22Rv1 (cell line): ENCODE measurements around the gene NMNAT2.

ENCODE experiments used
- H3K27ac ChIP-seq: fragments of 450-650 bp; 2 replicates; pipeline ENCODE4 v1.5.1; 2017
- ZFX ChIP-seq: fragments of 450-650 bp; IDR thresholded peaks from 2 replicates; pipeline ENCODE4 v1.6.1; 2017; ENCODE audit warnings: antibody characterized with exemption, borderline replicate concordance
- TF ChIP-seq, protein P1 (sequence below): fragments of 450-650 bp; IDR thresholded peaks from 2 replicates; pipeline ENCODE4 v1.5.1; 2017; ENCODE audit warnings: mild to moderate bottlenecking

NMNAT2 gene

DNA sequence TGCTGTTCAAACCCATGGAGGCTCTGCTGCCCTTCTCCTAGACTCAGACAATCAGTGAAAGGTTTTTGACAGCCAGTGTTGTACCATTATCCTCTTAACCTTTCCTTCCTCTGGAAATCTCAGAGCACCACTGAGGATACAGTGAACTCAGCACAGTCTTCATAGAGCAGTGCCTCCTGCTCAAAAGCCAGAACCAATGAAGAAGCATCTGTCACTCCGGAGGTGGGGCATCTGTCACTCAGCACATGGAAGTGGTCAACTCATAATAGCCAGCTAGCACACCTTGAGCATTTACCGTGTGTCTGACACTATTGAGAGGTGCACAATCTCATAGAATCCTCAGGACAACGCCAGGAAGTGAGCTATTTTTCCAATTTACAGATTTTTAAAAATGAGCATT is 62.4 kb downstream of the NMNAT2 start:
- no peak overlapping the region for H3K27ac ChIP-seq
- TF ChIP-seq ZFX = no peak
- TF ChIP-seq, protein P1, sequence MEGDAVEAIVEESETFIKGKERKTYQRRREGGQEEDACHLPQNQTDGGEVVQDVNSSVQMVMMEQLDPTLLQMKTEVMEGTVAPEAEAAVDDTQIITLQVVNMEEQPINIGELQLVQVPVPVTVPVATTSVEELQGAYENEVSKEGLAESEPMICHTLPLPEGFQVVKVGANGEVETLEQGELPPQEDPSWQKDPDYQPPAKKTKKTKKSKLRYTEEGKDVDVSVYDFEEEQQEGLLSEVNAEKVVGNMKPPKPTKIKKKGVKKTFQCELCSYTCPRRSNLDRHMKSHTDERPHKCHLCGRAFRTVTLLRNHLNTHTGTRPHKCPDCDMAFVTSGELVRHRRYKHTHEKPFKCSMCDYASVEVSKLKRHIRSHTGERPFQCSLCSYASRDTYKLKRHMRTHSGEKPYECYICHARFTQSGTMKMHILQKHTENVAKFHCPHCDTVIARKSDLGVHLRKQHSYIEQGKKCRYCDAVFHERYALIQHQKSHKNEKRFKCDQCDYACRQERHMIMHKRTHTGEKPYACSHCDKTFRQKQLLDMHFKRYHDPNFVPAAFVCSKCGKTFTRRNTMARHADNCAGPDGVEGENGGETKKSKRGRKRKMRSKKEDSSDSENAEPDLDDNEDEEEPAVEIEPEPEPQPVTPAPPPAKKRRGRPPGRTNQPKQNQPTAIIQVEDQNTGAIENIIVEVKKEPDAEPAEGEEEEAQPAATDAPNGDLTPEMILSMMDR = no peak

DNA sequence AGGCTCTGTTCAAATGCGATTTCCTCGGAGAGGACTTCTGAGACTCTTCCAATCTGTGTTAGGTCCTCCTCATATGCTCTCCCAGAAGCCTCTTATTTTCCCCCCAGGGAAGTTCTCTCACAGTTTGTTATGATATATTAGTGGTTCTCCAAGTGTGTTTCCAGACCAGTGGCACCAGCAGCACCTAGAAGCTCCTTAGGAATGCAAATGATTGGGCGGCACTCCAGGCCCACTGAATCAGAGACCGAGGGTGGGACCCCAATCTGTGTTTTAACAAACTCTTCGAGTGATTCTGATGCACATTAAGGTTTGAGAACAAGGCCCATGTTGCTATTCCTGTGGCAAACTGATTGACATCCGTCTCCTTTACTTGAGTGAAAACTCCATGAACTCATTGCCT is 63.0 kb downstream of the NMNAT2 start:
- TF ChIP-seq, protein P1 = no peak
- H3K27ac ChIP-seq = no peak overlapping the region

DNA sequence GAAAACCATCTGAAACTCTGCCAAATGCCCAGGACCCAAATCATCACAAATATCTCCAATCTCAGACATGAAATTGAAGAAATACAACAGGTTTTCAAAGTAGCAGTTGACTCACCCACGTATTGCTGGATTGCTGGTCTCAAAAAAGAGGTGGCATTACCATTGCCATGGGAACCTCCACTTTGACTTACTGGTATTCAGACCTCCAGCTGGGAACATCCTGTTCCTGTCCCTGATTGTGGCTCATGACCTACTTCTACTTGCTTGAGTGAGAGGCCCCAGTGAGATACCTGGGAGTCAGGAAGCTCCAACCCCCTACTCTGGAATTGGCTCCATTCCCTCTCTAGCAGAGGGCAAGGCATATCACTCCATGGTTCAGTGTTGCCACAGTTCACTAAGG is 64.6 kb downstream of the NMNAT2 start:
- TF ChIP-seq, protein P1 = no peak
- no peak for TF ChIP-seq ZFX
- no peak overlapping the region for H3K27ac ChIP-seq

DNA sequence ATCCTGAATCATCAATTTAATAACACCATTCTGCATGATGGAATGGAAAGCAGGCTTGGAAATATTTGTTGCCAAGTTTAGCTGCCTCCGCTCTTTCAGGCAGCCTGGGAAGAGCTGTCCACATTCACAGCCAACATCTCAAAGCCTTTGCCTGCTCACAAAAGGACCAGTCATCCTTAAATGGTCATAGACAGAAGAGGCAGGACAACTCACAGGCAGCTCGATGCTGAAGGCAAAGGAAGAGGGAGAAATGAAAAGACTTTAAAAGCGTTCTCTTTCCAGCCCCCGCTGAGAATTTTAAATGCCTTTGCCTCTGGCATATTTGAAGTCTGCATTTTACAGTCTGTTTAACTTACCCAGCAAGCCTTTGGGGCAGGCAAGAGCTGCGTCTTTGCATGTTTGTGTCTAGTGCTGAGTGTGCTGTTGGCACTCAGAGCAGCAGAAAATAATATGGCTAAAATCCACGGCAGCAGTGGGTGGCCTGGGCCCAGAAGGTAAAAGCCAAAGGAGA is 68.9 kb downstream of the NMNAT2 start:
- H3K27ac ChIP-seq = peak overlapping the region; percentile 80
- TF ChIP-seq, protein P1 = no peak
- TF ChIP-seq ZFX = no peak

DNA sequence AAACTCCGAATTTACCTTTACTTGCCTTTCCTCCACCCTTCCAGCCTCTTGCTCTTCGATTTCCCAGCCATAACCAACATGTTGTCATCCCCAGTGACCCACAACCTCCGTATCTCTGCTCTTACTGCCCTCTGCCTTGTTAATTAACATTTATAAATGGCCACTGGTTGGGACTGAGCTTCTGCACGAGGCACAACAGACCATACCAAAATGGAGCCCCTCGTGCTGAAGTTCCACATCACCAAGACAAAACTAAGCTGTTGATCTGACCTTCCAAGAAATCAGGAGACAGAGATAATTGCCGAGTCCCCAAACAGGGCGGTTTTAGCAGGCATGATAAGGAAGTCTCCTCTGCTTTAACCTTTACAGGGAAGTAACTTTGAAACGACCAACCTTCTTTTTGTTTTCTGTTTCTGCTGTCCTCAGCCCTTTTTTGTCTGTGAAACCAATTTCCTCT is 71.9 kb downstream of the NMNAT2 start:
- TF ChIP-seq ZFX = no peak
- TF ChIP-seq, protein P1 = no peak
- no peak overlapping the region for H3K27ac ChIP-seq

DNA sequence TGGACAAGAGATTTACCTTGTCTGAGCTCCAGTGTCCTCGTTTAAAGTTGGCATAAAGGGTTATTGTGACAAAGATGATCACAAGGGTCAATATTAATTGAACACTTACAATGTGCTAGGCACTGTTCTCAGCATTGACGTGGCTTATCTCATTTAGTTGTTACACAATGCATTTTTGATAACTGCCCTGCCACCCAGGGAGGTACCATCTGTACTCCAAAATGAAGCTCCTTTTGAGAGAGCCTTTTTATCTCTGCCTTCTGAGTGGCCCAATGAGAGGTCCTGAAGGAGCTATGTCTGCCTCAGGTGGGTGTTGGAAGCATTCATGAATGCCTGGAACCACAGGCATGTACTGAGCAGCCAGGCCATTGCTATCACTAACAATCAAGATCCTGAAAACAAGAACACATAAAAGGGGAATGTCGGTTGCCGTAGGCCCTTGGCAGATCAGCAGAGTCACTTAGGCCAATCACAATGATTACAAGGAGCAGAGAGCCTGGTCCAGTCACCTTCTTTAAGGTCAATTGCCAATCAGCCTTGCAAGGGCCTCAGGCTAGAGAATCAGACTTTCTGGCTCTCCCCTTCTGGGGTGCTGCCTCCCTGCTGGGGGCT is 78.5 kb downstream of the NMNAT2 start:
- no peak for TF ChIP-seq ZFX
- TF ChIP-seq, protein P1 = no peak

DNA sequence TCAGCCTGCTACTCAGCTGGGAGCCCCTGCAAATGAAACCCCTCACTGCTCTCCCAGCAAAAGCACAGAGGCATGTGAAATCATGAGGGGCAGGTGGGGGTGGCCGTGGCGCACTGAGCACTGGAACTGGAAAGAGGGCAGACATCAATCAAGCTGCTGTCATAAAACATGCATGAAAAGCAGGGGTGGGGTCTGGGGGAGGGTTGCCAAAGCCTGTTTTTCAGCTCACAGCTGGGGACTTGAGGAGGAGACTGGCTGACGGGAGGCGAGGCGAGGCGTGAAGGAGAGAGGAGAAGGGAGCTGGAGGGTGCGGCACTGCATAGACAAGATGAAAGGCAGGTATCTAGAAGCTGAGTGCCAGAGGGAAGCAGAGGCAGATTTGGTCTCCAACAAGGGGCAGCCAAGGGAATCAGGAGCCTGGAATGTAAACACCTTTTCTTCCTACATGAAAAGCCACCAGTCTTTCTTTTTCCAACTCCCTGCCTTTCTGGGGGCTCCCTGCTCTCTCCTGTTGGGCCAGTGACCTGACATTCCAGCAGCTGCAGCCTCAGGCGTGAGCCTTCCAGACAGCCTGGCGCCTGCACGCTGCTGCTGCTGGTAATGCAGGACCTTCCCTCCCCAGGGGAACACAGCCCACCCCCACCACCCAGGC is 87.0 kb downstream of the NMNAT2 start:
- no peak overlapping the region for H3K27ac ChIP-seq
- TF ChIP-seq ZFX = no peak
- TF ChIP-seq, protein P1 = no peak

More for the DNA sequence above, 78.5 kb downstream of the NMNAT2 start:
- no peak overlapping the region for H3K27ac ChIP-seq
